Activated T-helper 1 cell treated with Interleukin-2 at 50 U/mL for 16 hours (primary cell): ENCODE data around the gene MTMR11.
"Not testable (repeated sequence)": the region's sequence is repeated elsewhere in the genome, so short reads cannot be mapped to it uniquely, and the experiment has no call there.

Source experiments
- DNase-seq: peaks from one replicate; pipeline ENCODE4 v3.0.0-alpha.2; 2020; ENCODE audit warnings: low read depth

The MTMR11 gene

GRCh38 chr1:149896575-149896974 lies 40.1 kb downstream of the MTMR11 start:
- no peak for DNase-seq

- DNase-seq: no peak
Measured at GRCh38 chr1:149888999-149889289, 47.7 kb downstream of the MTMR11 start.

GRCh38 chr1:149888247-149888998 lies 48.3 kb downstream of the MTMR11 start:
- peak; percentile 44 for DNase-seq

GRCh38 chr1:149887456-149888246 lies 49.0 kb downstream of the MTMR11 start:
- peak; percentile 45 for DNase-seq

GRCh38 chr1:149887196-149887455 lies 49.6 kb downstream of the MTMR11 start:
- DNase-seq: not testable (repeated sequence)

GRCh38 chr1:149886396-149887195 lies 50.1 kb downstream of the MTMR11 start:
- peak; percentile 69 for DNase-seq

GRCh38 chr1:149886121-149886395 lies 50.6 kb downstream of the MTMR11 start:
- not testable (repeated sequence) for DNase-seq

GRCh38 chr1:149885339-149886120 lies 51.1 kb downstream of the MTMR11 start:
- peak; percentile 37 for DNase-seq

GRCh38 chr1:149884433-149885338 lies 52.0 kb downstream of the MTMR11 start:
- DNase-seq: no peak

- DNase-seq: no peak
Measured at GRCh38 chr1:149883598-149884247, 53.0 kb downstream of the MTMR11 start.

GRCh38 chr1:149881876-149882275 lies 54.8 kb downstream of the MTMR11 start:
- DNase-seq: no peak

- DNase-seq: no peak
Measured at GRCh38 chr1:149879556-149879955, 57.1 kb downstream of the MTMR11 start.
